DMS114 treated with DMSO at 0.1 percent for 48 hours (cell line): ENCODE results near the gene CBL.
A peak's percentile ranks its signal among the peaks of the same experiment; 100 is the strongest.
"Not testable (repeated sequence)": the region's sequence is repeated elsewhere in the genome, so short reads cannot be mapped to it uniquely, and the experiment has no call there.

Experiments
- DNase-seq: peaks from one replicate; lab custom pipeline; 2025; ENCODE audit not compliant: unreplicated experiment; lab: John Stamatoyannopoulos, UW

CBL gene

GRCh38 chr11:119184399-119184798, 21.7 kb upstream of the CBL start:
- not testable (repeated sequence) for DNase-seq

DNA sequence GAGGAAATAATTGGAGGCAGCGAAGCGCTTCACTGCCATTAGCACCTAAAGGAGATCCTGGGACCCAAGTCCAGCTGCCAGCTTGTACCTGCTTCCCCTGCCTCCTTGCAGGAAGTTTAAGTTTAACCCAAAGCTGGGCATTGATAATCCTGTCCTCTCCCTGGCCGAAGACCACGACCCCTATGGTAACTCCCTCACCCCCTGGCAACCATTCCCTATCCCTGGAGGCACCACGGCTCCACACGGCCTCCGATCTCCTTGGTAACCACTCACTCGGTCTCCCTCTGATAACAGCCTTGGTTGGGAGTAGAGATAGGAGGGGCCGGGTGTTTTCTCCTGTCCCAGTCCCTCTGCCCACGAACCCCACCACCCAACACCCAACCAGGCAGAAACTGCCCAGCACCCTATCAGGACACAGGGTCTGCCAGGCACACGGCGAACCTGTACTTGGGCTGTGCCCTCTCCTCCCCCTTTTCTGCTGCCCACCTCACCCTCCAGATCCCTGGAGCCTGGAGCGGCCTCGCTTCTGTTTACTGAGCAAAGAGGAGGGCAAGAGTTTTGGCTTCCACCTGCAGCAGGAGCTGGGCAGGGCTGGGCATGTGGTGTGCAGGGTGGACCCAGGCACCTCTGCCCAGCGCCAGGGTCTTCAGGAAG, 20.0 kb upstream of the CBL start:
- no peak for DNase-seq

GRCh38 chr11:119187123-119187892, 18.8 kb upstream of the CBL start:
- no peak for DNase-seq

DNA sequence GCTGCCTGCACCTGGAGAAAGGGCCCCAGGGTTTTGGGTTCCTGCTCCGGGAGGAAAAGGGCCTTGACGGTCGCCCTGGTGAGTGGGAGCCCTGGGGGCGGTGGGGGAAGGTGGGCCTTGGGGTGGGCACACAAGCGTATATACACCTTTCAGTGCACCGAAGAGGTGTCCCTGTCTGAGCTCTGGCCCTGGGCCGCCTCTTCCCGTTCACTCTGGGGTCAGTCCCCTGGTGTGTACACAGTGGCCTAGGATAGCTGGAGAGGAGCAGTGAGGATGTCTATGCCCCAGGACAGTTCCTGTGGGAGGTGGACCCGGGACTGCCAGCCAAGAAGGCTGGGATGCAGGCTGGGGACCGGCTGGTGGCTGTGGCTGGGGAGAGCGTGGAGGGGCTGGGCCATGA, 18.1 kb upstream of the CBL start:
- no peak for DNase-seq

GRCh38 chr11:119188887-119189286, 17.3 kb upstream of the CBL start:
- no peak for DNase-seq

DNA sequence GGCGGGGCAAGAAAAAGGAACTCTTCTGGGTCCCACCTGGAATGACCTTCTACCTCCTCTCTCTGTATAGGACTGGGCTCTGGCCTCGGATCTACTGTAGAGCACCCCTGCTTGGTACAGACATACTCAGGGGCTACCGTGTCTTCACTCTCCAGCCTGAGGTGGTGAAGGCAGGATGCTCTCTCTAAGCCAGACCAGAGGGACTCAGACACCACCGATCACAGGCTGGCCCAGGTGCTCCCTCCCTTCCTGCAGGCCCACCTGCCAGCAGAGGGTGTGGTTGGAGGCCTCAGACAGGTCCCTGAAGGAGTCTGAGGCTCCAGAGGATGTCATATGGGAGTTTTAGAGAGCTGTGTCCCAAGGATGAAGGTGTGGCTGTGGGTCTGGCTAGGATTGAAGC, 16.7 kb upstream of the CBL start:
- DNase-seq, result no peak

DNA sequence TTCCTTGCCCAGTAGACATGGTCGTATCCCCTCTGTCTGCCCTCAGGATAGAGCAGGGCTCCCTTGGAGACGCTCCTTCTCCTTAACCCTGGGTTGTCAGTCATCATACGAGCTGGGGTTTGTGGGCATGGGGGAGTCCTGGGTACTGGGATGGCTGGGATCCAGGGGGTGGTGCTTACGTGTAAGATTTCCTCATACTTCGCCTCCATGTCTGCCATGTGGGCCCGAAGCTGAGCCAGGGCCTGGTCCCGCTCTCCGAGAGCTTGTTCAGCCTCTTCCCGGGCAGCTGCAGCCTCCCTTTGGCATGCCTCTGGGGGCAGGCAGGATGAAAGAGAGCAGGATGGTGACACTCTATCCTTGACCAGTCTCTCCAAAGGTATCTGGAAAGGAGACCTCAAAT, 15.6 kb upstream of the CBL start:
- DNase-seq, result no peak

DNA sequence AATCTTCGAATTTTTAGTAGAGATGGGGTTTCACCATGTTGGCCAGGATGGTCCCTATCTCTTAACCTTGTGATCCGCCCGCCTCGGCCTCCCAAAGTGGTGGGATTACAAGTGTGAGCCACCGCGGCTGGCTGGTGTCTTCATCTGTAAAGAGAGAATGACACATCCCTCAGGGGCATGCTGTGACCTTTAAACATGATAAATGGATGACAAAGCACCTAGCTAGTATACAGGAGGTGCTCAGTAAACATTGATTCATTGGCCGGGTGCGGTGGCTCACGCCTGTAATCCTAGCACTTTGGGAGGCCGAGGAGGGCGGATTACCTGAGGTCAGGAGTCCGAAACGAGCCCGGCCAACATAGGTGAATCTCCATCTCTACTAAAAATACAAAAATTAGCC, 14.9 kb upstream of the CBL start:
- not testable (repeated sequence) for DNase-seq

- DNase-seq, result no peak
Observed at GRCh38 chr11:119192111-119192510, 14.0 kb upstream of the CBL start.

- no peak for DNase-seq
Observed at GRCh38 chr11:119193001-119193400, 13.1 kb upstream of the CBL start.

GRCh38 chr11:119193626-119194025, 12.5 kb upstream of the CBL start:
- DNase-seq, result no peak

DNA sequence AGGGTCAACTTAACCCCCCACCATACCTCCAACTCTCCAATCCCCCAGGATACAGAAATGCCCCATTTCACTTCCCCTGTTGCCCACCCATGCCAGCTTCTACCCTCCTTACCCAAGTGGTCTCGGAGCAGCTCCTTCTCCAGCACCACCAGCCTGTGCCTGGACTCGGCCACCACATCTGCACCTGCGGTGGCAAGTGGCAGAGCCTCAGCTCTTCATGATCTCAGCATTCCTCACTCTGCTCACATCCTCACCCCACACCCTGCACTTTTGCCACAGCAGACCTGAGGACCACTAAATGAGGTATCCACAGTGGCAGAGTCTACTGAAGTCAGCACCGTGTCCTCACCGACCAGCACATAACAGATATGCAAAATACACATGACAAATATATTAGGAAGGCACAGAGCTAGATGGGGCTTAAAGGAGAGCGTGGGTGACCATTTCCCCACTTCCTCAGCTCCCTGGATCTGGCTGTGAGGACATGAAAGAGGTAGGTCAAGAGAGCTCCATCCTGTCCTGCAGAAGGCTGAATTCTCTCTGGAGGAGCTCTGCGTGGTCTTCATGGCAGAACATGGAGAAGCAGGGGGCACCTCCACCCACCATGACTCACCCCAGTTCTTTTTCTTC, 11.2 kb upstream of the CBL start:
- DNase-seq, result no peak

GRCh38 chr11:119195680-119196079, 10.5 kb upstream of the CBL start:
- DNase-seq, result peak; percentile 23

GRCh38 chr11:119196833-119197483, 9.2 kb upstream of the CBL start:
- peak; percentile 42 for DNase-seq

DNA sequence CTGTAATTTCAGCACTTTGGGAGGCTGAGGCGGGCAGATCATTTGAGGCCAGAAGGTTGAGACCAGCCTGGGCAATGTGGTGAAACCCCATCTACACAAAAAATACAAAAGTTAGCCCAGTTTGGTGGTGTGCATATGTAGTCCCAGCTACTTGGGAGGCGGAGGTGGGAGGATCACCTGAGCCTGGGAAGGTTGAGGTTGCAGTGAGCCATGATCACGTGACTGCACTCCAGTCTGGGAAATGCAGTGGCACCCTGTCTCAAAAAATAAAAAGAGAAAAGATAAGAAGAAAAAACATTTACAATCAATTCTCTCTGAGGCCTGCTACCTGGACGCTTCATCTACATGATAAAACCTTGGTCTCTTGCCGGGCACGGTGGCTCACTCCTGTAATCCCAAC, 7.2 kb upstream of the CBL start:
- no peak for DNase-seq

- not testable (repeated sequence) for DNase-seq
Observed at GRCh38 chr11:119201236-119201635, 4.9 kb upstream of the CBL start.

GRCh38 chr11:119202554-119202953, 3.6 kb upstream of the CBL start:
- DNase-seq, result no peak

GRCh38 chr11:119204066-119204465, 2.1 kb upstream of the CBL start:
- DNase-seq, result no peak

DNA sequence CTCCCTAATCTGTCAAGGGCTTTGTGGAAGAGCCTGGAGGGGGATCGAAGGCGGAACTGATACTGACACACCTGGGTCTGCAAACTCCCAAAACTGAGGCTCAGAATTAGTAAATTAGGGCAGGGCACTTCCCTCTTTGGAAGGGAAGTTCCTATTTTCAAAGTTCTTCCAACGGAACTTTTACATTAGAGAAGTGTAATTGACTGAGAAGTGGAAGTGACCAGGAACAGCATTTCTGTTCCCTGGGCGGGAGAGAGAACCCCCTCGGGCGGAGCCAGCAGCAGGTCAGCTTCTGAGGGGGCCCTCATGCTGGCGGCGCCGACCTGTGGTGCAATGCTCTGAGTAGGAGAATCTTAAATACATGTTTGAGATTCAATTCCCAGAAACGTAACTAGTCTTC, 1.1 kb upstream of the CBL start:
- no peak for DNase-seq

DNA sequence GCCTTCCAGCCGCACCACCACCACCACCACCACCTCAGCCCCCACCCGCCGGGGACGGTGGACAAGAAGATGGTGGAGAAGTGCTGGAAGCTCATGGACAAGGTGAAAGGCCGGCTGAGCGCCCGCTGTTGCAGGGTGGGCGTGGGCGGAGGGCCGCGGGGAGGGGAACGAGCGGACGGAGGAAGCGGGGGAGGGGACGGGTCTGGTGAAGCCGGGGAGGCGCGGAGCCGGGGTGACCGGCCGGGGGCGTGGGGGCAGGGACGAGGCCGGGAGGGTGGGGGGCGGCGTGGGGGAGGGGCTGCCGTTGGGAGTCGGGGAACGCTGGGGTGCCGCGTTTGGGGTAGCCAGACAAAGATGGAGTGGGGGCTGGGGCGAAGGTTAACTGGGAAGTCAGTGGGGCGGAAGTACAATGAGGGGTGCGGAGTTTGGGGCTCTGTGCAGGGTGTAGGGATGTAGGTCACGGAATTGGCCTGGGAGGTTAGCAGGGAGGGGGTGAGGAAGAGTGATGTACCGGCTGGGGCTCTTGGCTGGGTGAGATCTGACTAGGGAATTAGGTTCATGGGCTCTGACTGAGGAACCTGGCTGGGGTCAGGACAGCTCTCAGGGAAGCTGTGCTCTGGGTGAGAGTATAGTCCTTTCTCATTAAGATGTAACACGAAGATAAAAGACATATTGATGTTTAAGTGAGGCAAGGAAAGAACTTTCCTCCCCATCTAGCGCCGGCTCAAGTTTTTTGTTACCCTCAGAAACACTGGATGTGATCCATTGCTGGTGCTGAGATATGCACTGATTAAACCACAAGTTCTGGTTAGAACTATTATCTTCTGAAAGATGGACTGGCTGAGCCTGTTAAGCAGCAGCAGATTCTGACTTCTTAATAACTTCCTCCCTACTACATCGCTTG, 624 bp downstream of the CBL start:
- DNase-seq, result no peak
